Fibroblast of skin of scalp (primary cell): ENCODE results near the gene C10orf143.

Source experiments
- DNase-seq: peaks from one replicate; pipeline ENCODE4 v3.0.0-alpha.2; 2013

Gene C10orf143

GRCh38 chr10:130014263-130015074 is 96.2 kb downstream of the C10orf143 start:
- no peak for DNase-seq
